Measurements from ENCODE around the gene HSF4.
A peak's percentile ranks its signal among the peaks of the same experiment; 100 is the strongest.
"Not testable (repeated sequence)": the region's sequence is repeated elsewhere in the genome, so short reads cannot be mapped to it uniquely, and the experiment has no call there.

HSF4 gene

GRCh38 chr16:67164599-67165061, at the start of gene HSF4:
Gene HSF4 (plus strand): TSS chr16:67164745. CDS start chr16:67164812, 67 bp downstream.
- no peak for DNase-seq

GRCh38 chr16:67114793-67115192, 49.8 kb upstream of the HSF4 start:
- no peak for DNase-seq

- DNase-seq = no peak
Measured at GRCh38 chr16:67115639-67116038, 48.9 kb upstream of the HSF4 start.

- DNase-seq = no peak
Measured at GRCh38 chr16:67116388-67117311, 47.9 kb upstream of the HSF4 start.

GRCh38 chr16:67117716-67118115, 46.8 kb upstream of the HSF4 start:
- no peak for DNase-seq

- no peak for DNase-seq
Measured at GRCh38 chr16:67120025-67120424, 44.5 kb upstream of the HSF4 start.

GRCh38 chr16:67122799-67123198, 41.7 kb upstream of the HSF4 start:
- not testable (repeated sequence) for DNase-seq

GRCh38 chr16:67128417-67128816, 36.1 kb upstream of the HSF4 start:
- no peak for DNase-seq

- DNase-seq = no peak
Measured at GRCh38 chr16:67128887-67129286, 35.7 kb upstream of the HSF4 start.

- no peak for DNase-seq
Measured at GRCh38 chr16:67129422-67129821, 35.1 kb upstream of the HSF4 start.

GRCh38 chr16:67137605-67138004, 26.9 kb upstream of the HSF4 start:
- no peak for DNase-seq

GRCh38 chr16:67141391-67141790, 23.2 kb upstream of the HSF4 start:
- DNase-seq = no peak

- DNase-seq = no peak
Measured at GRCh38 chr16:67142342-67142741, 22.2 kb upstream of the HSF4 start.

GRCh38 chr16:67144943-67145342, 19.6 kb upstream of the HSF4 start:
- DNase-seq = no peak

- no peak for DNase-seq
Measured at GRCh38 chr16:67145746-67146145, 18.8 kb upstream of the HSF4 start.

- no peak for DNase-seq
Measured at GRCh38 chr16:67146523-67147357, 17.8 kb upstream of the HSF4 start.

- DNase-seq = no peak
Measured at GRCh38 chr16:67147437-67148140, 17.0 kb upstream of the HSF4 start.

- DNase-seq = no peak
Measured at GRCh38 chr16:67148221-67148620, 16.3 kb upstream of the HSF4 start.

- no peak for DNase-seq
Measured at GRCh38 chr16:67148656-67149275, 15.8 kb upstream of the HSF4 start.

GRCh38 chr16:67149276-67150046, 15.1 kb upstream of the HSF4 start:
- DNase-seq = no peak

- DNase-seq = peak; percentile 33
Measured at GRCh38 chr16:67150047-67150832, 14.3 kb upstream of the HSF4 start.

Measured in CD4-positive, alpha-beta T cell treated with Interleukin-4 for 4 hours (primary cell).